GM12801 (cell line): ENCODE data around the gene MYCT1.

Experiments used
- TF ChIP-seq, protein P1 (sequence below): IDR thresholded peaks from one replicate; pipeline ENCODE4 v1.5.1; 2011; ENCODE audit warnings: control low read depth; ENCODE audit not compliant: insufficient read length; ENCODE audit errors: extremely low read depth

Gene MYCT1

DNA sequence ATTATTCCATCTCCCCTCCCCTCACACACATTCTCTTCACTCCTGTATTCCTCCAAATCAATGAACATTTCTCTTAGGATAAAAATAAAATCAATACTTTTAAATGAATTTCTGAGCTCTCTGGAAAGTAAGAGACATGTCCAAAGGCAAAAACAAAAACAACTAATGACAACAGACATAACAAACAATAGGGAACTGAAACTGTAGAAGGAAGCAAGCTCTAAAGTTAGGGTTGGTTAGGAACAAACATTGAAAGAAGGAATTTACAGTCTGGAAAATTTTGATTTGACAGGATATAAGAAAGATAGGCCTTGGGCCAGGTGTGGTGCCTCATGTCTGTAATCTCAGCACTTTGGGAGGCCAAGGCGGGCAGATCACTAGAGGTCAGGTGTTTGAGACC, 17.5 kb upstream of the MYCT1 start:
- TF ChIP-seq, protein P1, sequence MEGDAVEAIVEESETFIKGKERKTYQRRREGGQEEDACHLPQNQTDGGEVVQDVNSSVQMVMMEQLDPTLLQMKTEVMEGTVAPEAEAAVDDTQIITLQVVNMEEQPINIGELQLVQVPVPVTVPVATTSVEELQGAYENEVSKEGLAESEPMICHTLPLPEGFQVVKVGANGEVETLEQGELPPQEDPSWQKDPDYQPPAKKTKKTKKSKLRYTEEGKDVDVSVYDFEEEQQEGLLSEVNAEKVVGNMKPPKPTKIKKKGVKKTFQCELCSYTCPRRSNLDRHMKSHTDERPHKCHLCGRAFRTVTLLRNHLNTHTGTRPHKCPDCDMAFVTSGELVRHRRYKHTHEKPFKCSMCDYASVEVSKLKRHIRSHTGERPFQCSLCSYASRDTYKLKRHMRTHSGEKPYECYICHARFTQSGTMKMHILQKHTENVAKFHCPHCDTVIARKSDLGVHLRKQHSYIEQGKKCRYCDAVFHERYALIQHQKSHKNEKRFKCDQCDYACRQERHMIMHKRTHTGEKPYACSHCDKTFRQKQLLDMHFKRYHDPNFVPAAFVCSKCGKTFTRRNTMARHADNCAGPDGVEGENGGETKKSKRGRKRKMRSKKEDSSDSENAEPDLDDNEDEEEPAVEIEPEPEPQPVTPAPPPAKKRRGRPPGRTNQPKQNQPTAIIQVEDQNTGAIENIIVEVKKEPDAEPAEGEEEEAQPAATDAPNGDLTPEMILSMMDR: no peak

DNA sequence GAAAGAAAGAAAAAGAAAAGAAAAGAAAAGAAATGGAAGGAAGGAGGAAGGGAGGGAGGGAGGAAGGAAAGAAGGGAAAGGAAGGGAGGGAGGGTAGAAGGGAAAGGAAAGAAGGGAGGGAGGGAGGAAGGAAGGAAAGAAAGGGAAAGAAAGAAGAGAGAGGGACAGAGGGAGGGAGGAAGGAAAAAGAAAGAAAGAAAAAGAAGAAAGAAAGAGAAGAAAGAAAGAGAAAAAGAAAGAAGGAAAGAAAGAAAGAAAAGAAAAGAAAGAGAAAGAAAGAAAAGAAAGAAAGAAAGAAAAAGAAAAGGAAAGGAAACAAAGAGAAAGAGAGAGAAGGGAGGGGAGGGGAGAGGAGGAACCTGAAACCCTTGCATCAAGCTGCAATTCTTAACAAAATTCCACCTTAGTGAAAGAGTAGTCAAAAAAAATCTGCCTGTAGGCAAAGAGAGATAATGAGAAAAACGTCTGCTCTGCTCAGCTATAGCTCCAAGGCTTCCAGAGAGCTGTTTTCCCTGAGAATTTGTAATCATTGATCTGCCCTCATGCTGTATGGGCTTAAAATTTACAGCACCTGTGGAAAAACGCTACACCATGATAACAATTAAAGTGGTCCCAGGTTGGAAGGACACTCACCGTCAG, 16.7 kb upstream of the MYCT1 start:
- TF ChIP-seq, protein P1: no peak

DNA sequence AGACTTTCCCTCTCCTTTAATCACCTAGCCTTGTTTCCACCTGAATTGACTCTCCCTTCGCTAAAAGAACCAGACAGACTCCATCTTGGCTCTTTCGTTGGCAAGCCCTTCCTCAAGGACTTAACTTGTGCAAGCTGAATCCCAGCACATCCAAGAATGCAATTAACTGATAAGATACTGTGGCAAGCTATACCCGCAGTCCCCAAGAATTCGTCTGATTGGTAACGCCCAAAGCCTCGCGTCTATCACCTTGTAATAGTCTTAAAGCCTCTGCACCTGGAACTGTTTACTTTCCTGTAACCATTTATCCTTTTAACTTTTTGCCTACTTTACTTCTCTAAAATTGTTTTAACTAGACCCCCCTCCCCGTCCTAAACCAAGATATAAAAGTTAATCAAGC, 15.6 kb upstream of the MYCT1 start:
- TF ChIP-seq, protein P1: no peak

DNA sequence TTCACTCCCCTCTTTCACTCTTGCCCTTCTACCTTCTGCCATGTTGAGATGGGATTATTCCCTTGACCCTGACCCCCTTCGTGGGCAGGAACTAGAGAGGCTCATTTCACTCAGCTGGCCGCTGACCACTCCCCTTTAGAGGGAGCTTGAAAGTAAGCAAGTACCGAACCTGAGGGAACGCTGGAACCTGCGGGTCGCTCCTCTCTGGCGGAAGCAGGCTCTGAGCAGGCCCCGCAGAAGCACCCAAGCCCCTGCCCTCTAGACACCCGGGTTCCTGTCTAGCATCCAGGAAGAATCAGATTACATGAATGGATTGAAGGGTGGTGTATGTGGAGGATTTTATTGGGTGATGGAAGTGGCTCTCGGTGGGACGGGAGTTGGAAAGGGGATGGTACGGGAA, 11.9 kb upstream of the MYCT1 start:
- TF ChIP-seq, protein P1: no peak

DNA sequence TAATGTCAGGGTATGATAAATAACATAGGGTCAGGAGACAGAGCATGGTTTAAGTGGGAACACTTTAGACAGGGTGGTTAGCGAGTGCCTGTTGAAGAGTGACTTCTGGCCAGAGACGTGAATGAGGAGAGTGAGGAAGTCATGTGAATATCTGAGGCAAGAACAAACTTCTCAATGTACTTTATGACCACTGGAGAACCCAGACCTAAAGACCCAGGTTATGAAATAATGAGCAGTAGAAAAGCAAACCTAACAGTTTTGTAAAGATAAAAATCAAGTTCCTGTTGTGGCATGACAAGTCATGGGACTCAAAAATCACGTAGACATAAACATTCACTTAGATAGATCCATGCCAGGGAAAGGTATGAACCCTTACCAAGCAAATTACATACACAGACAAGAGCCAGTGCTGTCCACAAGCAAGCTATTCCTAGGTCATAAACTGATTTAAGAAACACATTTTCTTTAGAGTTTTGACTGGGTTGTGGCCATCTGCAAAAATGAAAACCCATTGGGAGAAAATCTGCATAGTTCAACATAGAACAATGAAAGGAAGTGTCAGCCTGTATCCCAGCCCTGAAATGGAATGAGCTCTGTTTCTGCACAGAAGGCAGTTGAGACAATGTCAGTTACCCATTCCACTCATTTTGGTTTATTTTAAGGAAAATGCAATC, 2.2 kb upstream of the MYCT1 start:
- TF ChIP-seq, protein P1: no peak

DNA sequence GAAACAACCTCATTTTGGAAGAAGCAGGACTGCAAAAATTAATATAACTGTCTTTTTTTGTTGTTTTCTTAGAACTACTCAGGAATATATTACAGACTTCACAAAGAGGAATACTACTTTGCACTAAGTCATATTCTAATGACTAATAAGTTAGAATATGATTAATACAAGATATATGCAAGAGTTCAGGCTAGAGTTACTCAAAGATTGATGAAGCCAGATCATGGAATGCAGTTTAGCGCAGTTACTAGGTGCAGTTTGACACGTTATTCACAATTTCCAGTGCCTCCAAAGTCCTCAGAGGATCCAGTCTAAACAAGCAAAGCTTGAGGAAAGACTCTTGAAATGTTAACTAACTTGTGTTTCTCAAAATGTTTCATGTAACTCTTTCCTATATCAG, 1.2 kb upstream of the MYCT1 start:
- TF ChIP-seq, protein P1: no peak

DNA sequence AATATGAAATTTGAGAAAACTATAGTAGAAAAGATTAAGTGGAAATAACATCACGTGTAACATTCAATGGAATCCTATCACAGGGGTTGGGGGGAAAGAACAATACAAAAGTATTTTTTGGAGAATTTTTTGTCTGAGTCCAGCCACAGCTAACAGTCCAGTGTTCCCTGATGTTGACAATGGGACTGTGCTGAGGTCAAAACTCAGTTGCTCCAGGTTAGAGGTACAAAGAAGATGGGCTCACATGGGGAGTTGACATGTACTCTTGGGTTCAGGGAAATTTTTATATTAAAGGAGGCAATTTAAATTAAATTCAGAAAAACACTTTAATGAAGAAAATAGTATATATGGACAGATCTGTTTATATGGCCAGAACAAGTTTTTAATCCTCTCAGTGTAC, 995 bp downstream of the MYCT1 start:
- TF ChIP-seq, protein P1: no peak
